Neural cell (in vitro differentiated cells): ENCODE measurements around the gene SMAD9.

Source experiments
- CTCF ChIP-seq: fragments of 450-650 bp; IDR thresholded peaks from 2 replicates; pipeline ENCODE4 v1.5.1; 2014; ENCODE audit warnings: antibody characterized with exemption, mild to moderate bottlenecking, moderate library complexity; ENCODE audit not compliant: poor library complexity, severe bottlenecking
- EP300 ChIP-seq: fragments of 450-650 bp; conservative IDR thresholded peaks from 2 replicates; pipeline ENCODE4 v1.6.1; 2014; ENCODE audit warnings: antibody characterized with exemption, mild to moderate bottlenecking, moderate library complexity; ENCODE audit not compliant: poor library complexity, severe bottlenecking
- EZH2 ChIP-seq: fragments of 200-600, 300-800 bp; shearing (Covaris generic), sonication (generic); IDR thresholded peaks from 2 replicates; pipeline ENCODE4 v1.6.1; 2014; ENCODE audit warnings: antibody characterized with exemption, low read length, borderline replicate concordance, mild to moderate bottlenecking; ENCODE audit not compliant: insufficient read depth, poor library complexity, severe bottlenecking
- MXI1 ChIP-seq: fragments of 450-650 bp; conservative IDR thresholded peaks from 2 replicates; pipeline ENCODE4 v1.6.1; 2014; ENCODE audit warnings: antibody characterized with exemption, mild to moderate bottlenecking; ENCODE audit not compliant: poor library complexity, severe bottlenecking
- POLR2AphosphoS5 ChIP-seq: IDR thresholded peaks from 2 replicates; pipeline ENCODE4 v1.6.1; 2012
- REST ChIP-seq: IDR thresholded peaks from 2 replicates; pipeline ENCODE4 v1.6.1; 2012; ENCODE audit warnings: borderline replicate concordance
- SMC3 ChIP-seq: fragments of 450-650 bp; conservative IDR thresholded peaks from 2 replicates; pipeline ENCODE4 v1.6.1; 2014; ENCODE audit warnings: antibody characterized with exemption, mild to moderate bottlenecking, moderate library complexity; ENCODE audit not compliant: poor library complexity
- TAF1 ChIP-seq: IDR thresholded peaks from 2 replicates; pipeline ENCODE4 v1.6.1; 2012; ENCODE audit warnings: low read depth

DNA sequence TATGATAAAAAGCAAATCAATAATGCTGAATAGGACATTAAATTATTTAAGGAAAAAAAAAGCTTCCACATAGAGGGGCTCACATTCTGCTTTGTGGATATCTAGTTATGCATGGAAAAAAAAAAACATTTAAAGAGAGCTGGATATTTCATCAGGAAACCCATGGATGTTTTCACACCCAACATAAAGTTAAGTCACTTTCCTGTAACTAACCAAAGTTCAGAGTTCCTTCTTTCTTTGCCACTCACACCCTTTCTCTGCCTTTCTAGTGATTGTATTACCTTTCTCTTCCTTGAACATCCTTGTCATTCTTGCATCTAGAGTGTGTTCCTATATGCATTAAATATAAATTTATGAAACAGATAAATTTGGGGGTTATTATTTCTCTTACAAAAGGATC, 53.8 kb downstream of the SMAD9 start:
- TF ChIP-seq EP300 (no peak), REST (no peak), CTCF (no peak), SMC3 (no peak), EZH2 (no peak), POLR2AphosphoS5 (no peak), TAF1 (no peak), MXI1 (no peak)
